H54 (cell line): ENCODE results near the gene GNG7.
"Not testable (repeated sequence)": the region's sequence is repeated elsewhere in the genome, so short reads cannot be mapped to it uniquely, and the experiment has no call there.

Experiments used
- DNase-seq: peaks from one replicate; pipeline ENCODE4 v3.0.0; 2011; ENCODE audit warnings: low spot score, mixed read lengths; ENCODE audit not compliant: insufficient read length
- FAIRE-seq: peaks from 3 replicates; lab custom pipeline; 2011; peaks lifted over from hg19 to GRCh38; lab: Jason Lieb, UNC
- POLR2A ChIP-seq: IDR thresholded peaks from 2 replicates; pipeline ENCODE4 v1.6.1; 2011; ENCODE audit warnings: low read depth, mild to moderate bottlenecking, low read length

GNG7 gene

DNA sequence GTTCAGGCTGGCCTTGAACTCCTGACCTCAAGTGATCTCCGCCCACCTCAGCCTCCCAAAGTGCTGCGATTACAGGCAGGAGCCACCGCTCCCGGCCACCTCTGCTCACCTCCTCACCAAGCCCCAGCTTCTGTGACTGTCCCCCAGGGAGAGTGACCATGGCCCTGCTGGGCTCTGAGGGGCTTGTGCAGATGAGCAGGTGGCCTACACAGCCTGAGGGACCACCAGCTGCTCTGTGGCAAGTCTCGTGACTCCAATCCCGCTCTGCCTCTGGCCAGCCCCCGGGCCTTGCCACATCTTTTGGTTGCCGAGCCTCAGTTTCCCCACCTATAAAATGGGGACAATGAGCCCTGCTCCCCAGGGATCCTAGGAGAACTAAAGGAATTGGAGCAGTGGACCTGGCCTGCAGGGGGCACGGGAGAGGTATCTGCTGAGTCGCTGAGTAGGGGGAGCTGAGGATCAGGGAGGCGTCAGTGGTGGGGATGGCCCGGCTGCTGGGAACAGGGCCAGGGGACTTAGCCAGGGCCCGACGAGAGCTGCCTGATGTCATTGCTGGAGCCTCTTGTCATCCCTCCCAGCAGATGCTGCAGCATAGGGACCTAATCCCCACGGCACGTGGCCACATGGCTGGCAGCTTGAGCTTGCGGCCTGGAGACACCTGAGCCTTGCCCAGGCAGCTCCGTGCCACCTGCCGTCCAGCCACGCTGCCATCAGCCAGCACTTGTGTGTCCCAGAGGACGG, 151.9 kb downstream of the GNG7 start:
- FAIRE-seq (no peak), DNase-seq (no peak)
- TF ChIP-seq POLR2A, result no peak

DNA sequence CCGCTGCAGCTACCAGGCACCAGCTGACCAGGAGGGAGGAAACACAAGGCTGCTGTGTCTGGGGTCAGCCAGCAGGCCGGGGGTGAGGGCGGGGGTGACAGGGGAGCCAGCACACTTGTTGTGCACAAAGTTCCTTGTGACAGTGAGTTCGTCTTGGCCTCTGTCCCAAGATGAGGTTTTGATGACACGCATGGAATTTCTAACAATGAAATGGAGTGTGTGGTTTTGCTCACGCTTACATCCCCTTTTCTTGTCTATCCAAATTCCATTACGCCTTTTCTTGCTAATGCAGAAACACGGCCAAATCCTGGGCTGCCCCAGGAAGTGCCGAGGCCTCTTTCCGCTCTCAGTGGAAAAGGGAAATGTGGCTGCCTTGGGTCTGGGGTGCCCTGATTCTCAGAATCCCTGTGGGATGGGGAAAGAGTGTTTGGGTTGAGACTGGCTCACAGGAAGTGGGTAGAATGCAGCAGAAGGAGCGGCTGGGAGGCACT, 152.7 kb downstream of the GNG7 start:
- FAIRE-seq, result no peak
- no peak for DNase-seq
- no peak for TF ChIP-seq POLR2A

DNA sequence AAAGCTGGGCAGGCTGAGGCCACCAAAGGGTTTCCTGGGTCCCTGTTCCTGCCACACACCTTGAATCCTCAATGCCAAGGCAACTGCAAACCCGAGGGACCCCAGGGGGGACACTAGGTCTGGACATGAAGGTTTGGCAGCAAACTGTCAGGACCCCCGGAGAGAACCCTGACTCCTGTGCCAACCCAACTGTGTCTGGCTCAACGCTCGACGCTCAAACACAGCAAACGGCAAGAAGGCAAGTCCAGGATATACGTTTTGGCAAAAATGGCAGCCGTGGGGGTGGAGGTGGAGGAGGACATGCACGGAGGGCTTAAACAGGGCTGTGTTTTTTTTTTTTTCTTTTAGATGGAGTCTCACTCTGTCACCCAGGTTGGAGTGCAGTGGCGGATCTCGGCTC, 153.5 kb downstream of the GNG7 start:
- no peak for TF ChIP-seq POLR2A
- DNase-seq, result no peak
- no peak for FAIRE-seq

DNA sequence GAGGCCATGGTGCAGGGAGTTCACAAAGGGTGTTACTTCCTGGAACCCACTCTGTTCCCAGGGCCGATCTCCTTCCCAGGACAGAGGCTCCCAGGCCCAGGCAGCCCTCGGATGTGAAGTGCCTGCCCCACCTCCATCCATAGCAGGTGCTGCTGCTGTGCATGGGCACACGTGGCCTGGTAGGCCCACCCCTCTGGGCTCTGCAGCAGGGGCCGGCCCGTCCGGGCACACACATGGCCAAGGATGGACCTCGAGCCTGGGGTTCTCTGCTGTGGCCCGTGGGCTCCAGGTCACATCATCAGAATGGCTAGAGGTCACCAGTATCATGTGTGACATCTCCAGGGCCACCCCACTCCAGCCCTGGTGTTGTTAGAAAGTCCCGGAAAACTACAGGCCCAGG, 154.8 kb downstream of the GNG7 start:
- DNase-seq (no peak), FAIRE-seq (no peak)
- TF ChIP-seq POLR2A, result no peak

DNA sequence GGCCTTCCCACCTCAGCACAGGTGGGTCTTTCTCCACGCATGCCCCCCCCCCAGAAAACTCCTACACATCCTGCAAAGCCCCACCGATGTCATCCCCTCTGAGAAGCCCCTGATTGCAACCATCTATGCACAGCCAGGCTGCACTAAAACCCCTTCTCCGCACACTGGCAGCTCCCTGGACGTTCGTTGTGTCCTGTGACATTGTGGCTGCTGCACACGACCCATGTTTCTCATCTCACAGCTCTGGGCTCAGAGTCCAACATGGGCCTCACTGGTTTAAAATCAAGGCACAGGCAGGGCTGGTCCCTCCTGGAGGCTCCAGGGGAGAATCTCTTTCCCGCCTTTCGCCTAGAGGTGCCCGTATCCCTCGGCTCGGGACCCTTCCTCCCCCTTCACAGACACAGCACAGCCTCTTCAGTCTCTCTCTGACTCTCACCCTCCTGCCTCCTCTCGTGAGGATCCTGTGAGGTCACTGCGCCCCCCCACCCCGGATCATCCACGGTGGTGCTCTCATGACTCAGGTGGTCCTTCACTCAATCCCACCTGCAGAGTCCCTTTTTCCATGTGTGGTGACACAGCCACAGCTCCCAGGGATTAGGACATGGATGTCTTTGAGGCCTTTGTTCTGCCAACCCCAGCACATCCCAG, 155.3 kb downstream of the GNG7 start:
- no peak for DNase-seq
- no peak for FAIRE-seq
- no peak for TF ChIP-seq POLR2A

DNA sequence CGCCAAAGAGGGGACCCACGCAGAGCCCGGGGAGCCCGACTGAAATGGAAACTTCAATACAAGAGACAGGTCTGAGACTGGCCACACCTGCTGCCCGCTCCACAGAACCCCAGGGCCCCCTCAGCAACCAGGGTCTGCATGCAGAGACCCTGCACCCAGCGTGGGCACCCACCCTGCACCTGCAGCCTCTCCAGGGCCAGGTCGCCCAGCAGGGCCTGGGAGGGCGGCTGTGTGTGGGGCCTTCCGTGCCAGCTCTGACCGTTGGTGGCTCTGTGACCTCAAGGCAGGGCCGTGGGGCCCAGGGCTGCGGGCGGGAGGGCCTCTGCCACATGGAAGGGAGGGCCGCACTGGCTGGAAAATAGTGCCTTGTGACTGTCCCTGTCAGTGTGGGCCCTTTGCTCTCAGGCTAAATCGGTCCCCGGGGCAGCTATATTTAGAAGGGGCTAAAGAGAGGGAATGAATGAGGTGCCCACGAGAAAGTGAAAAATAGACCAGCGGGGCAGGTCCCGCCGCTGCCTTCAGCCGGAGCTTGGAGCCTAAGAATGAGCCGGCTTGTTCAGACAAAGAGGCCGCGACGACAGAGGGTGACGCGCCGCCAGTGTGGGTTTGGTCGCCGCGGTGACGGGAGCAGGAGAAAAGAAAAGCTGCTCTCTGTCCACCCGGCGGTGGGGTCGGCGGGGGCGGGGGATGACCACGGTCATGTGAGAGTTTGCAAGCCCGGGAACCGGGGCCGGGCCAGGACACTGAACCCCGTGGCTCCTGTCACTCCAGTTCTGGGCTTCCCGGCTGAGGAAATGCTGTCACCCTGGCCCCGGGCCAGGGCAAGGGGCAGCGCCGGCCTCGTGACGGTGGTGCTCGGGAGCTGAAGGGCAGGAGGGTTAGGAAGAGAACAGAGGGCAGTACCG, 156.1 kb downstream of the GNG7 start:
- FAIRE-seq (no peak), DNase-seq (no peak)
- TF ChIP-seq POLR2A, result no peak

DNA sequence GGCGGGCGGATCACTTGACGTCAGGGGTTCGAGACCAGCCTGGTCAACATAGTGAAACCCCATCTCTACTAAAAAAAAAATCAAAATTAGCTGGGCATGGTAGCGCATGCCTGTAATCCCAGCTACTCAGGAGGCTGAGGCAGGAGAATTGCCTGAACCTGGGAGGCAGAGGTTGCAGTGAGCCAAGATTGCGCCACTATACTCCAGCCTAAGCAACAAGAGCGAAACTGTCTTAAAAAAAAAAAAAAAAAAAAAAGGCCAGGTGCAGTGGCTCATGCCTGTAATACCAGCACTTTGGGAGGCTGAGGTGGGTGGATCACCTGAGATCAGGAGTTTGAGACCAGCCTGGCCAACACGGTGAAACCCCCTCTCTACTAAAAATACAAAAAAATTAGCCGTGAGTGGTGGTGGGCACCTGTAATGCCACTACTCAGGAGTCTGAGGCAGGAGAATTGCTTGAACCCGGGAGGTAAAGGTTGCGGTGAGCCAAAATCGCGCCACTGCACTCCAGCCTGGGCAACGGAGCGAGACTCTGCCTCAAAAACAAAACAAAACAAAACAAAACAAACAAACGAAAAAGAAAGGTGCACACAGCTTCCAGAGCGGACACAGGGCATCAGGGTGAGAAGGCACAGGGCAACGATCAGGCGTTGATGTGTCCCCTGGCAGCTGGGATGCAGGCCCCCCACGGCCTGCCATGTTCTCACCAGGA, 156.9 kb downstream of the GNG7 start:
- not testable (repeated sequence) for FAIRE-seq, DNase-seq

DNA sequence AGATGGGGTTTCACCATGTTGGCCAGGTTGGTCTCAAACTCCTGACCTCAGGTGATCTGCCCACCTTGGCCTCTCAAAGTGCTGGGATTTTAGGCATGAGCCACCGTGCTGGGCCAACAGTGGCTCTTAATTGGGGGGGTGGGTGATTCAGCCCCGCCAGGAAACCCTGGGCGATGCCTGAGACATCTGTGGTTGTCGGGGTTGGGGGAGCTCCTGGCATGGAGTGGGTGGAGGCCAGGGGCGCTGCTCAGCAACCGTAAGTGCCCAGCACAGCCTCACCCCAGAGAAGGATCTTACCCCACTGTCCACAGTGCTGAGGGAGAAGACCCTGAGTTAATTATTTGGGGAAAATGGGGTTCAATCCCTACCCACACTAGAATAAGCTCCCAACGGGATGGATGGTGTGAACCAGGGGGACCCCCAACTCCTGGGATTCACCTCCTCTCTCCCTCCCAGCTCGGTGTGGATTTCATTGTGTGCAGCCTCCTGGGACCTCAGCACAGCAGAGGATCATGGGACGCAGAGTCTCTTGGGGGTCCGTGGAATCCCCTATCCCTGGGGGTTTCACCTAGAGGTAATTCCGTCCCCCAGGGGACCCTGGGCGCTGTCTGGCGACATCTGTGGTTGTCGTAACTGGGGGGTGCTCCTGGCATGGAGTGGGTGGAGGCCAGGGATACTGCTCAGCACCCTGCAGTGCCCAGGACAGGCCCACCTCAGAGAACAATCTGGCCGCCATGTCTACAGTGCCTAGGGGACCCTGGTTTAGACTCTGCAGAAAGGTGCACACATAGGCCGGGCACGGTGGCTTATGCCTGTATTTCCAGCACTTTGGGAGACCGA, 157.7 kb downstream of the GNG7 start:
- no peak for DNase-seq
- 0 out of 2 replicates have a peak, but pooled peaks have one; percentile 12 for TF ChIP-seq POLR2A
- no peak for FAIRE-seq

DNA sequence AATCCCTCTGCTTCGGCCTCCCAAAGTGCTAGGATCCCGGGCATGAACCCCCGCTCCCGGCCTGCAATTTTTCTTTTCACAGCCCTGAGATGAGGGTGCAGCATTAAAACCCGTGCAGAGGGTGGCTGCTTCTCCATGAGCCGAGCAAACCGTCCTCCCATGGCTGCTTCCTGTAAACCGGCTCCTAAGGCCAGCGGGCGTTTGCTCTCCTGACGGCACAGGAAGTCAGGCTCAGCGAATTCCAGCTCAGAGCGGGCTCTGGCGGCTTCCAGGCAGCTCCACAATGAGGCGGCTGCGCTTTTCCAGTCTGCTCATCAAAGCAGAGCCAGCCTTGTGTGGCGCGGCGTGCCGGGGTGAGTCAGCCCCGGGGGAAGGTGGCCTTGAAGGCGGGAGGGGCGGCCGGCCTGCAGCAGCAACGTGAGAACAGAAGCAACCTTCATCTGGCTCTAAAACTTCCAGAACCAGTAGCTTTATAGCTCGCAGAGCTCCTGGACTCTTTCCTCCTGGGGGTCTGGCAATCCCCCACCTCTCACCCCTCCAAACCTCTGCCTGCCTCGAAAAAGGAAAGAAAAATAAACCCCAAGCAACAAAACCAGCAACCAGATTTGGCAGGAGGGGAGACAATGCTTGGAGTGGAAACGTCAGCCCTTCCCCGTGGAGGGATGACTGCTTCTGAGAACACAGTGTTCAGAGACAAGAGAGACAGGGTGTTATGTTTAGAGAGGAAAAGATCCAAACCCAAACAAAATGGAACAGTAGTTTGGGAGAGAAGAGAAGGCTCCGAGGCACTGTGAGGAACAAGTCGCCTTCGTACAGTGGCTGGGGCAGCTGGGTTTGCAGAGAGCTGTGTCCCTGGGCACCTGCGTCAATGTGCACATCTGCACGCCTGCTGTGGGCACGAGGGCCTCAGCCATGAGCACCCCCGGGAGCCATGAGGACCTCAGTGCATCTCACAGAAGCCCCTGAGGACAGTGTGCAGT, 158.7 kb downstream of the GNG7 start:
- TF ChIP-seq POLR2A, result peak; percentile 64
- FAIRE-seq, result peak; percentile 15

DNA sequence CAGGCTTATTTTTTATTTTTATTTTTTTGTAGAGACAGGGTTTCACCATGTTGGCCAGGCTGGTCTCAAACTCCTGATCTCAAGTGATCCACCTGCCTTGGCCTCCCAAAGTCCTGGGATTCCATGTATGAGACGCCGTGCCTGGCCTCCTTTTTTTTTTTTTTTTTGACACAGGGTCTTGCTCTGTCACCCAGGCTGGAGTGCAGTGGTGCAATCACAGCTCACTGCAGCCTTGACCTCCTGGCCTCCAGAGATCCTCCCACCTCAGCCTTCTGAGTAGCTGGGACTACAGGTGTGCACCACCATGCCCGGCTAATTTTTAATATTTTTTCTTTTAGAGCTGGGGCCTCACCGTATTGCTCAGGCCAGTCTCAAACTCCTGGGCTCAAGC, 159.4 kb downstream of the GNG7 start:
- DNase-seq, result not testable (repeated sequence)

More for the DNA sequence above, 158.7 kb downstream of the GNG7 start:
- peak; percentile 97 for DNase-seq

DNA sequence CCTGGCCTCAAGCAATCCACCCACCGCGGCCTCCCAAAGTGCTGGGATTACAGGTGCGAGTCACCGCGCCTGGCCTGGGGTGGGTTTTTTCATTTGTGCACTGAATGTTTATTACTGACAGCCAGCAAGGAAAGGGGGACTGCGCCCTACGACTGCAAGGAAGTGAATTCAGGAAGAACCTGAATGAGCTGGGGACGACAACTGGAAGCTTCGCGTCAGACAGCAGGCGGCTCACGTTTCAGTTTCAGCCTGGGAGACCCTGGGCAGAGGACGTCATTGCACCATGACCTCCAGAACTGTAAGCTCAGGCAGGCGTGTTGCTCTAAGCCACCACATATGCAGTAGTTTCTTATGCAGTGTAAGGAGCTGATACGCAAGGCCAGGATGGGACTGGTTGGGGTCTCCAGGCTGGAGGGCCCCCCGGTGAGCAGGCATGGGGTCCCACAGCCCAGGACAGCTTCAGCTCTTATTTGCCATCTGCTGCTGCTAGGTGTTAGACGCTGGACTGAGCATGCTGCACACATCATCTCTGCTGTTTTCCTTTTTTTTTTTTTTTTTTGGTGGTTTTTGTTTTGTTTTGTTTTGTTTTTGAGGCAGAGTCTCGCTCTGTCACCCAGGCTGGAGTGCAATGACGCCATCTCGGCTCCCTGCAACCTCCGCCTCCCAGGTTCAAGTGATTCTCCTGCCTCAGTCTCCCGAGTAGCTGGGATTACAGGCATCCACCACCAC, 160.0 kb downstream of the GNG7 start:
- DNase-seq (no peak), FAIRE-seq (no peak)
- TF ChIP-seq POLR2A, result no peak

More for the DNA sequence above, 159.4 kb downstream of the GNG7 start:
- FAIRE-seq, result not testable (repeated sequence)
